ENCODE data around the gene CACYBP.
A peak's percentile ranks its signal among the peaks of the same experiment; 100 is the strongest.

CACYBP gene

DNA sequence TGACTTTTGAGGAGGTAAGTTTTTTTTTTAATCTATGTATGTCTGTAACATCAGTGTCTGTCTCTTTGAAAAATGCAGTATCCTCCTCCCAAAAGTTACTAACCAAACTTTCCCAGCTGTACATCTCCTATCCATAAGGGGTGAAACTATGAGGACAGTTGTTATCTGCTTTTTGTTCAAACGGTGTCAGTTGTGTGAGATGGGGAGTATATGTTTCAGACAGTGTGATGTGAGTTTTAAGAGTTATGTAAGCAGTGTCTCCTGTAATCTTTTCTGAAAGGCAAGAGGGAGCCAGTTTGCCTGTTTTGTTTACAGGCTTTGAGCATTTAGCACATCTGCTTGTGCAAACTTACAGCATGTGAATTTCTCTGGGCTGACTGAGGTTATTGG lies 34.8 kb upstream of the CACYBP start:
- ChIA-PET CTCF (interaction anchor here (0.9 to 3.8 kb wide), 7 partner anchors 8 to 172 kb away, joined by 3 to 20 read pairs (median 4); no protein-coding TSS in a partner anchor), POLR2A (no interaction called here)
- TF ChIP-seq, protein P1, sequence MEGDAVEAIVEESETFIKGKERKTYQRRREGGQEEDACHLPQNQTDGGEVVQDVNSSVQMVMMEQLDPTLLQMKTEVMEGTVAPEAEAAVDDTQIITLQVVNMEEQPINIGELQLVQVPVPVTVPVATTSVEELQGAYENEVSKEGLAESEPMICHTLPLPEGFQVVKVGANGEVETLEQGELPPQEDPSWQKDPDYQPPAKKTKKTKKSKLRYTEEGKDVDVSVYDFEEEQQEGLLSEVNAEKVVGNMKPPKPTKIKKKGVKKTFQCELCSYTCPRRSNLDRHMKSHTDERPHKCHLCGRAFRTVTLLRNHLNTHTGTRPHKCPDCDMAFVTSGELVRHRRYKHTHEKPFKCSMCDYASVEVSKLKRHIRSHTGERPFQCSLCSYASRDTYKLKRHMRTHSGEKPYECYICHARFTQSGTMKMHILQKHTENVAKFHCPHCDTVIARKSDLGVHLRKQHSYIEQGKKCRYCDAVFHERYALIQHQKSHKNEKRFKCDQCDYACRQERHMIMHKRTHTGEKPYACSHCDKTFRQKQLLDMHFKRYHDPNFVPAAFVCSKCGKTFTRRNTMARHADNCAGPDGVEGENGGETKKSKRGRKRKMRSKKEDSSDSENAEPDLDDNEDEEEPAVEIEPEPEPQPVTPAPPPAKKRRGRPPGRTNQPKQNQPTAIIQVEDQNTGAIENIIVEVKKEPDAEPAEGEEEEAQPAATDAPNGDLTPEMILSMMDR (IDR thresholded peaks at IDR 0.05; ENCODE audit: control extremely low read depth, extremely low read depth, low read depth, missing control alignments) = no peak
- no peak for DNase-seq (ENCODE audit: extremely low spot score)

DNA sequence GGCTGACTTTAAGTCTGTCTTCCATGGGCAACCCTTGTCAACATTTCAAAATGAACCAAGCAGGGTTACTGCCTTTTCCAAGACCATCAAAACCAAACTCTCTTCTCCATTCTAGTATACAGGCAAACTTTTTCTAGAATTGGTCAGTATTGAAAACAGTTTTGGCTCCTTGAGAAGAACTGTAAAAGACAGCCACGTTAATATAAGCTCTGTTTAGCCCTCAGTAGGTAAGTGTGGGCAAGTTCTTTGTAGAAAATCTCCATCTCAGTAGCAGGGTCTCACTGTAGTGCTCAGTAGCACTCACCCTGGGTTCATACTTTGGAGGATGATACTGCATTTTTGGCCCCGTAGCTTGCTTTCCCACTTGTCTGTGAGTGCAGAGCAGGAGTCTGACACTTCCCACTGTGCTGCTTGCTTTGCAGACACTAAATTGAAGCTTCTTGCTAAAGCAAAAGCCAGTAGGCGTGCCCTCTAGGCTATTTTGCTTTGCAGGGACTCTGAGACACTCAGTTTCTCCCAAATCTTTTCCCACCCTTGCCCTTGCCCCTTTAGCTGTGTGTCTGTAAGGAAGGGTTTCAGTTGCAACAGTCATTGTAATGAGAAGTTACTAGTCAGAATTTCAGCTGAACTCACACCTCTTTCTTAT lies 34.3 kb upstream of the CACYBP start:
- ChIA-PET CTCF (interaction anchor here (0.9 to 3.8 kb wide), 7 partner anchors 9 to 173 kb away, joined by 3 to 20 read pairs (median 4); no protein-coding TSS in a partner anchor), POLR2A (no interaction called here)
- no peak for DNase-seq (ENCODE audit: extremely low spot score)
- TF ChIP-seq, protein P1 (IDR thresholded peaks at IDR 0.05; ENCODE audit: control extremely low read depth, extremely low read depth, low read depth, missing control alignments) = no peak

DNA sequence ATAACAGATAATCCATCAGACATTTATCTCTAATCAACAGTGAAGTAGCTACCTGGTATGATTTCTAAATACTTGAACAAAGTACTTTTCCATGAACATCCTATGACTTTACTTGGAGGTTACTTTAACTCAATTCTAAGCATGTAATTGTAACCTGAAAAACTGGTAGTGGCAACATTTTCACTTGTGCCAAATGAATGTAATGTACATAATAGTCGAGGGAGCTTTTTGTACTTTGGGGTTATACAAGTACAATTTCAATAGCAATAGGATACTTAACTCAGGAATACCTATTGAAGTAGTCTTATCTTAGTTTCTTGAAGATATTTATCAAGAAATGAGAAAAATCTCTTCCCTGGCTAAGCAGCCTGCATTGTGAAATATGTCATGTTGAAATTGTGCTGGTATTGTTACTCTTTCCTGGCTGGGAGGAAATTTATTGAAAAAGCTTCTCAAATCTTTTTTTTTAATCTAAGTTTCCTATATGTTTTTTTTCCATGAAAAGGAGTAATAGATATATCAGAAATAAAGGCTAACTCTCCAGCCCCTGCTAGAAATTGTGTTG lies 33.7 kb upstream of the CACYBP start:
- TF ChIP-seq, protein P1 (IDR thresholded peaks at IDR 0.05; ENCODE audit: control extremely low read depth, extremely low read depth, low read depth, missing control alignments) = no peak
- CTCF ChIA-PET = interaction anchor here (0.9 to 3.8 kb wide), 8 partner anchors 10 to 173 kb away, joined by 3 to 20 read pairs (median 4); no protein-coding TSS in a partner anchor
- POLR2A ChIA-PET = no interaction called here
- no peak for DNase-seq (ENCODE audit: extremely low spot score)

GRCh38 chr1:174967845-174968705 lies 31.7 kb upstream of the CACYBP start:
- DNase-seq (ENCODE audit: extremely low spot score) = no peak
- ChIA-PET POLR2A (interaction anchor here (0.7 to 1.0 kb wide), 2 partner anchors 159 to 168 kb away, joined by 4 read pairs; no protein-coding TSS in a partner anchor), CTCF (interaction anchor here (0.8 to 3.8 kb wide), 4 partner anchors 10 to 21 kb away, joined by 3 to 20 read pairs (median 3); no protein-coding TSS in a partner anchor)
- TF ChIP-seq, protein P1 (IDR thresholded peaks at IDR 0.05; ENCODE audit: control extremely low read depth, extremely low read depth, low read depth, missing control alignments) = no peak

DNA sequence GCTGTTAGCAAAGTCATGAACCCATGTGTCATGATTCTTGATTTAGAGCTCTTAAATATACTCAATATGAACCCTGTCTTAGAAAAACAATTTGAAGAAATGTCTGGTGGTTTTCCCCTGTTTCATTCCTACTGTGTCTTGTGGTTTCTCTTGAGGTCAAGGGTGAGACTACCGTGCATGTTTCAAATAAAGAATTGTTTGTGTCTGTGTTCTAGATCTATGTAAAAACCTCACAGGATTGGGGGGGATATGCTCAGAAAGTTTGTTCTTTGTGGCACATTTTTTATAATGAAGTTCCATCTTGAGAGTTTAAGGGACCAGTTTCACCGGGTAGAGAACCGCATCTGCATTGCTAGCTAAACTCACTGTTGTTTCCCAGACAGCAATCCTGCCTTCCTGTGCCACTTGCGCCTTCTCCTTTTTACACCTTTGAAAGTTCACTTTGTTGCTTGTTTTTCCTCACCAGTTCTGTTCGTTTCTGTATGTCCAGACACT lies 30.9 kb upstream of the CACYBP start:
- ChIA-PET POLR2A (interaction anchor here (1.0 kb wide), 1 partner anchor 169 kb away, joined by 4 read pairs; no protein-coding TSS in a partner anchor), CTCF (interaction anchor here (0.8 to 3.8 kb wide), 3 partner anchors 15 to 20 kb away, joined by 3 to 20 read pairs (median 3); no protein-coding TSS in a partner anchor)
- DNase-seq (ENCODE audit: extremely low spot score) = peak; percentile 43
- TF ChIP-seq, protein P1 (IDR thresholded peaks at IDR 0.05; ENCODE audit: control extremely low read depth, extremely low read depth, low read depth, missing control alignments) = no peak

GRCh38 chr1:174969977-174970376 lies 29.8 kb upstream of the CACYBP start:
- POLR2A ChIA-PET = no interaction called here
- DNase-seq (ENCODE audit: extremely low spot score) = no peak
- CTCF ChIA-PET = interaction anchor here (0.9 to 2.0 kb wide), 3 partner anchors 13 to 708 kb away, joined by 3 to 7 read pairs (median 3); no protein-coding TSS in a partner anchor
- TF ChIP-seq, protein P1 (IDR thresholded peaks at IDR 0.05; ENCODE audit: control extremely low read depth, extremely low read depth, low read depth, missing control alignments) = no peak
